ENCODE measurements around the gene PARD3.
"Not testable (repeated sequence)": the region's sequence is repeated elsewhere in the genome, so short reads cannot be mapped to it uniquely, and the experiment has no call there.

The PARD3 gene

GRCh38 chr10:34646331-34646730, 168.8 kb downstream of the PARD3 start:
- DNase-seq = no peak

GRCh38 chr10:34644815-34645214, 170.3 kb downstream of the PARD3 start:
- not testable (repeated sequence) for DNase-seq

DNA sequence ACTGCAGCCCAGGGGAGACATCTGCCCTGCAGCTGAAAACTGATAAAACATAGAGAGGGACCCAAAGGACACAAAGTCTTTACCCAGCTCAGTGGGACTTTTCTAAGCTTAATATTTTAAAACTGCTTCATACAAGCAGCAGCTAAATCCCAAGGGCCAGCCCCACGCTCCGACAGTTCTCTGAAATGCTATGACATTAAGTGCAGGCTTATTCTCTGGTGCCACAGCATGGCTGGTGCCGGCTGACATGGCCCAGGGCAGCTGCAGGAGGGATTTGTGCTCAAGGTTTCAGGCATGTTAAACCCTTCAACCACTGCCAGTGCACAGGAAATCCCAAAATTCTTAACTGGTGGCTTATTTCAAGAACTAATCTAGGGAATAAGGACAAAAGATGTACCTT, 170.9 kb downstream of the PARD3 start:
- no peak for DNase-seq

- DNase-seq = no peak
Measured at GRCh38 chr10:34643620-34644019, 171.5 kb downstream of the PARD3 start.

DNA sequence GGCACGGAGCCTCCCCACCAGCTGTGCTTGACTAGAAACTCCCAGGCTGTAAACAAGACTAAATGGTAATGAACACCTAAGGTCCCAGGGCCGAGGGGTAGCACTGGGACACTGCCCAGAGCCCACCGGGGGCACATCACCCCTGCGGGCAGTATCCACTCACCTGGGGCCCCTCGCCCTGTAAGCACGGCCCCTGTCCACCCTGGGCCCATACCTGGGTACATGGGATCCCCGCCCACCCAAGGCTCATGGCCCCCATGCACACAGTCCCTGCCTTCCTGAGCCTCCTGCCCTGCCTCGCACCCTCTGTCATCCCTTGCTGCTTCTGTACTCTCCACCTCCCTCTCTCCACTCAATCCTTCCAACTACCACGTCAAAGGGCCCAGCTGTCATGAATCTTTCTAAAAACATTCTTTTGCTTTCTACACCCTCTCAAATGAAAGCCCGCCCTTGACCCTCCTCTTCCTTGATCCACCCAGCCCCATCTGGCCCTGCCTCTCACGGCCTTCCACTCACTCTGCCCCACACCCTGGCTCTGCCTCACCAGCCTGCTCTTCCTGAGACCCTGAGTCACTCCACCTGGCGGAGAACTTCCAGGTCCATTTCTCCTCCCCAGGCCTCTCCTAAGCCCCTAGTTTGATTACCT, 173.1 kb downstream of the PARD3 start:
- DNase-seq = no peak

- DNase-seq = no peak
Measured at GRCh38 chr10:34641147-34641912, 173.8 kb downstream of the PARD3 start.

GRCh38 chr10:34638406-34639054, 176.6 kb downstream of the PARD3 start:
- DNase-seq = peak; percentile 87

- peak; percentile 34 for DNase-seq
Measured at GRCh38 chr10:34637418-34637911, 177.6 kb downstream of the PARD3 start.

GRCh38 chr10:34635111-34635510, 180.0 kb downstream of the PARD3 start:
- no peak for DNase-seq

DNA sequence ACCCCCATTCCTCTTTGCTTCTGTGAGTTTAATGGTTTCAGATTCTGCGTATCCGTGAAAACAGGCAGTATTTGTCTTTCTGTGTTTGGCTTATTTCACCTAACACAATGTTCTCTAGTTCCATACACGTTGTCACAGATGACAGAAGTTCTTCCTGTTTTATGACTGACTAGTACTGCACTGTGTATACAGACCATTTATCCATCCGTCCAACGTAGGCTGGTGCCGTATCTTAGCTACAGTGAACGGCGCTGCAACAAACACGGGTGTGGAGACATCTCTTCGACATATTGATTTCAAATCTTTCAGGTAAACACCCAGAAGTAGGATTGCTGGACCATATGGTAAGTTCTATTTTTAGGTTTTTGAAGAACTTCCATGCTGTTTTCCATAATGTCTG, 181.7 kb downstream of the PARD3 start:
- no peak for DNase-seq

GRCh38 chr10:34629084-34629483, 186.0 kb downstream of the PARD3 start:
- no peak for DNase-seq

DNA sequence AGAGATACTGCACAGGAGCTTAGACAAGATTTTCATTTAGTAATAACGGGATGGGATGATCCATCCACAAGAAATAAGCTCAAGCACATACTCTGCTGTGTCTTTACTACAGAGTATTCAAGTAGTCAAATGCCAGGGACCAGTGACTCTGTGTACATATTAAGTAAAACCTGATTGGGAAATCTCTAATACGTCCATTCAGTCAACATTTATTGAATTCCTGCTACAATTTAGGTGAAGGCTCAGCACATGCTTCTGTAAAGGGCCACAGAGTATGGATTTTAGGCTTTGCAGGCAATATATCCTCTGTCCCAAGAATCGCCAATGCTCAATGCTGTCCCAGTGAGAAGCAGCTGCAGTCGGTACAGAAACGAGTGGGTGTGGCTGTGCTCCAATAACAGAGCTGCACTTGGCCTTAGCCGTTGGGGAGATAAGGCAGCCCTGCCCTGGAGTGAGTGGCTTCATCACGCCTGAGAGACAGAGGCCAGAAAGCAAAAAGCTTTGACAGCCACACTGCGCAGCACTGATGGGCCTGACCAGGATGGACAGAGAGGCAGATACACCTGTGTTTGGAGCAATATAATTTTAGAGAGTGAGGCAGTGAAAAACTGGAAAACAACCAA, 186.8 kb downstream of the PARD3 start:
- no peak for DNase-seq

DNA sequence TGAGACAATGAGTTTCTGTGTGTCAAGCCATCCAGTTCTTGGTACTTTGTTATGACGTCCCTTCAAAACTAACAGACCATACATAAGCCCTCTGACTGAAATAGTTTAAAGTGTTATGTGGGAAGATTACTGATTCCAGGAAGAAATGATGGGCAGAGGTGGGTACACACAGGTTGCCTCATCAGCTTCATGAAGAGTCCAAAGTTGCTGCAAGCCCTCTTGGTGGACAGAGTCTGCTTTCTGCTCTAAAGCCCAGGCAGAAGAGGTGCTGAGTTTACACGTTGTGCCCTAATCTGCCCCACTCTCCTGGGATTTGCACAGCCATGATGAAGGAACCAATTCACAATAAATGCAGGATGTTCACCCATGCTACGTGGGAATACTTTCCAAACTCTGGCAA, 187.4 kb downstream of the PARD3 start:
- no peak for DNase-seq

DNA sequence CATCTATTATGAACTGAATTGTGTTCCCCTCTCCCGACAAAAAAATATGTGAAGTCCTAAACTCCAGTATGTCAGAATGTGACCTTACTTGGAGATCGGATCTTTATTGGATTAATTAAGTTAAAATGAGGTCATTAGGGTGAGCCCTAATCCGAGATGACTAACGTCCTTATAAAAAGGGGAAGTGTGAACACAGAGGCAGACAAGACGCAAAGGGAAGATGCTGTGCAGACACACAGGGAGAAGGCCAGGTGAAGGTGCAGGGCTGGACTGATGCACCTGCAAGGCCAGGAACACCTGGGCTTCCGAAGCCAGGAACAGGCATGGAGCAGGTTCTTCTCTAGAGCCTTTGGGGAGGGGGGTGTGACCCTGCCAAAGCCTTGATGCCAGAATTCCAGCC, 187.8 kb downstream of the PARD3 start:
- DNase-seq = no peak

DNA sequence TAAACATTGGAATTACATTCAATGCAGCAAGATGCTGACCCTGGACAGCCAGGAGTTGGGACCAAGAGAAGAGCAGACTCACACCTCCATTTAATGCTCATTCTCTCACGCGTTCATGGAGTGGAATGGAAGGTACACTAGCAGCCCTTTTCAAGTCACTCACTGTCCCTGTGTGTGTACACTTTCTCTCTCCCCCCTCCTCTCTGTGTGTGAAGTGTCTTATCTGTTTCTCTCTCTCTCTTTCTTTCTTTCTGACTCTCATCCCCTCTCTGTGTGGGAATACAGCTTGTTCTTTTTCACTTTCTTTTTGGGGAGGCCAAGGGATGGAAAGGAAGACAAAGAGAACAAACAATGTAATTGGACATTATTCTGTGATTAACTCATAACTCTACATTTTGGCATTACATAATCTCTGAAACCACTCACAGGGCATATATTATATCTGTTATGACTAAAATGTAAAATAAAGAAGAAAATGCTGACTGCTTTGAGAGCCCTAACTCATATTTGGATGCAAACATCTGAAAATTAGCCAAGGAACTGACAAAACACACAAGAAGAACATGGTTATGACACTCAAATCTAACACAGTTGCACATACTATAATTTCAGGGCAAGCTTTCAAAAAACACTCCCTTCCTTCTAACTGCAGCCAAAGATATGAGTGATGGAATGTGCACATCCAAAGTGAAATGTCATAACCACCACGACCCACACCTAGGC, 188.8 kb downstream of the PARD3 start:
- peak; percentile 13 for DNase-seq

GRCh38 chr10:34624323-34625153, 190.6 kb downstream of the PARD3 start:
- no peak for DNase-seq

- no peak for DNase-seq
Measured at GRCh38 chr10:34622945-34623344, 192.2 kb downstream of the PARD3 start.

DNA sequence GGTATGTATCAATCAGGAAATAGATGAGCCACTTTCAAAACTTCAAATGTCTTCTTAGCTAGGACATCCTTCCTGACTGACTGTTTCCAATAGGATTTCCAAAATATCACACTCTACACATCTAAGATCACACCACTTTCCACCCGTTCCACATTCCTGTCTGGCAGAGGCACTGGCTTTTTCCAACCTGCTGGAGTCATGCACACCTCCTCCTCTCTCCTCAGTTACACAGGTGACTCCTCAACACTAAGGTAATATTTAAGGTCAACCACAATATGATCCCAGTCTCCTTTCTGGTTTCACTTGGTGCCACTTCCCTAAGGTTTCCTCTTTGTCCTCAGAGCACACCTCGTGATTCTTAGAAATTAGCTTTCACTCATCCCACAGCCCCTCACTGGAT, 196.5 kb downstream of the PARD3 start:
- DNase-seq = no peak

DNA sequence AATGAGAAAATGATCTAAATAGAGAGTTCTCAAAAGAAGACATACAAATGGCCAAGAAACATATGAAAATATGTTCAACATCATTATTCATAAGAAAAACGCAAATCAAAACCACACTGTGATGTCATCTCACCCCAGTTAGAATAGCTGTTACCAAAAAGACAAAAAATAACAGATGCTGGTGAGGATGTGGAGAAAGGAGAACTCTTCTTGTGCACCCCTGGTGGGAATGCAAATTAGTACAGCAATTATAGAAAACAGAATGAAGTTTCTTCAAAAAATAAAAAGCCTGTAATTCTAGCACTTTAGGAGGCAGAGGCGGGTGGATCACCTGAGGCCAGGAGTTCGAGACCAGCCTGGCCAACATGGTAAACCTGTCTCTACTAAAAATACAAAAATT, 199.3 kb downstream of the PARD3 start:
- peak; percentile 75 for DNase-seq

GRCh38 chr10:34613491-34613890, 201.6 kb downstream of the PARD3 start:
- DNase-seq = no peak

DNA sequence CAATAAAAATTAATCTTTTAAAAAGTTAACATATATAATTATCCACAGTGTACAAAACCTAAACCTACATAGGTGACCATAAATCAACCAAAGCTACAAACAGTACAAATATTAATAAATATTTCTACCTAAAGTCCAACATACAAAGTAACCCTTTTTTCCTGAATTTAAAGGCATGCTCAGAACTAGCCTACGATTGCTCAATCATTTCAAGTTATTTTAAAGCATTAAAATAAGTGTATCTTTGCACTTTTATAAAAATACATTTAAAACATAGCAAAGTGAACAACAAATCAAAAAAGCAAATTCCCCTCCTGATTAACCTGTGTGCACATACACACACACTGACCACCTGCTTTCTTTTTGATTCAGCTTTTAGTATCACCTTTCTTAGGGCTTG, 202.2 kb downstream of the PARD3 start:
- DNase-seq = no peak

- peak; percentile 14 for DNase-seq
Measured at GRCh38 chr10:34612446-34612845, 202.7 kb downstream of the PARD3 start.

All from fibroblast of skin of scalp (primary cell).